Measurements from ENCODE around the gene GP5. TPM values are rescaled to one million over a fixed set of nuclear protein-coding genes. Genes with fewer than 3 reads are reported as not detected.

GP5 gene
- total RNA-seq, 1 experiment from 2014 or later = 0.15 TPM

DNA sequence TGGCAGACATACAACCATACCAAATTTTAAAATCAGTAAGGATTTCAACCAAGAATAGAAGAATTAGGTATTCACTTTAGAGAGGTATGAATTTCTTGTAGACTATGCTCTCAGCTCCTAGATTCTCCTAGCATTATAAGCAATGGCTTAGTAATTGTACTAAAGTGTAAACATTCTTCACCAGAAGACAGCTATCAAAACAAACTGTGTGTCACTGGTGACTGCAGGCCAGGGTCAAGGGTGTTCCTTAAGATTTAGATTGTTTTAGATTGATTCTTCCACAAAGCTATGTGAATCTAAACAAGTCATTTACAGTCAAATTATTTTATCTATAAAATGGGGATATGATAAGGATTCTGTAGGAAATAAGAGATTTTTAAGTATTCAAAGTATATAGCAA lies 23.1 kb upstream of the GP5 start:
- Histone ChIP-seq H4K20me1 (ENCODE audit: insufficient read depth) (0 out of 2 replicates have a peak, but pooled peaks cover 6% of the 10 kb centered on the region), H2AFZ (ENCODE audit: low read depth, low read length, poor library complexity, severe bottlenecking) (no peak overlapping the region), H3K9me3 (ENCODE audit: control insufficient read depth in 1 of 2, insufficient read depth in 1 of 2, low read depth in 1 of 2, low read length in 2 of 2) (no peaks in the 10 kb centered on the region), H3K27ac (ENCODE audit: low read depth, low read length) (no peak overlapping the region), H3K4me2 (ENCODE audit: low read length) (no peak overlapping the region), H3K9me2 (ENCODE audit: insufficient read depth) (no peaks in the 10 kb centered on the region), H3K27me3 (ENCODE audit: insufficient read depth, low read length) (no peaks in the 10 kb centered on the region), H3K79me2 (ENCODE audit: insufficient read depth, low read length) (peaks cover 5% of the 10 kb centered on the region; the same call in 1 of the 2 replicates), H3K36me3 (ENCODE audit: control insufficient read depth in 1 of 2, insufficient read depth in 2 of 2, low read length in 2 of 2) (peaks cover 23 to 49% of the 10 kb centered on the region in 2 experiments), H3K4me3 (replicated peaks in 1 of 2; ENCODE audit: low read depth in 1 of 2, low read length in 2 of 2) (no peak overlapping the region), H3K9ac (ENCODE audit: low read length) (no peak overlapping the region), H3K4me1 (ENCODE audit: control insufficient read depth in 1 of 2, insufficient read depth in 2 of 2, low read length in 2 of 2) (no peaks in the 10 kb centered on the region)
- CTCF ChIA-PET = no interaction called here
- no peak for DNase-seq (ENCODE audit: low read depth, low spot score)
- intact Hi-C loops (cut with micrococcal nuclease) = no loop called here
- RAD21 ChIA-PET (ENCODE audit: low non-redundant PET in 1 of 2, low total read pairs in 2 of 2, uncharacterized antibody in 2 of 2, unreplicated experiment in 2 of 2) = no interaction called here
- POLR2A ChIA-PET = no interaction called here
- TF ChIP-seq TCF7L2 (IDR thresholded peaks at IDR 0.05; ENCODE audit: borderline replicate concordance, extremely low read depth, insufficient read depth, insufficient read length) (no peak), EZH2 (IDR thresholded peaks at IDR 0.05) (no peak), CEBPB (IDR thresholded peaks at IDR 0.05; ENCODE audit: low read depth) (no peak), SRF (IDR thresholded peaks at IDR 0.05; ENCODE audit: low read depth) (no peak), POLR2AphosphoS5 (IDR thresholded peaks at IDR 0.05; ENCODE audit: low read depth, low read length) (no peak), POLR2A (IDR thresholded peaks at IDR 0.05; ENCODE audit: borderline replicate concordance, extremely low read depth, insufficient read depth, insufficient read length) (no peak), FOSL1 (IDR thresholded peaks at IDR 0.05; ENCODE audit: low read depth) (no peak), ZFX (IDR thresholded peaks at IDR 0.05) (no peak), JUND (IDR thresholded peaks at IDR 0.05) (no peak), SP1 (IDR thresholded peaks at IDR 0.05; ENCODE audit: low read depth) (no peak), ZNF274 (IDR thresholded peaks at IDR 0.05; ENCODE audit: low read depth, low read length) (no peak), CBX3 (IDR thresholded peaks at IDR 0.05; ENCODE audit: low read depth) (no peak), SIN3A (IDR thresholded peaks at IDR 0.05; ENCODE audit: low read depth) (no peak), EGR1 (IDR thresholded peaks at IDR 0.05; ENCODE audit: low read depth) (no peak), EZH2phosphoT487 (IDR thresholded peaks at IDR 0.05; ENCODE audit: borderline replicate concordance) (no peak), RAD21 (IDR thresholded peaks at IDR 0.05; ENCODE audit: low read depth) (no peak)
- TF ChIP-seq, protein P1, sequence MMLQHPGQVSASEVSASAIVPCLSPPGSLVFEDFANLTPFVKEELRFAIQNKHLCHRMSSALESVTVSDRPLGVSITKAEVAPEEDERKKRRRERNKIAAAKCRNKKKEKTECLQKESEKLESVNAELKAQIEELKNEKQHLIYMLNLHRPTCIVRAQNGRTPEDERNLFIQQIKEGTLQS (IDR thresholded peaks at IDR 0.05) = no peak
- TF ChIP-seq, protein P2, sequence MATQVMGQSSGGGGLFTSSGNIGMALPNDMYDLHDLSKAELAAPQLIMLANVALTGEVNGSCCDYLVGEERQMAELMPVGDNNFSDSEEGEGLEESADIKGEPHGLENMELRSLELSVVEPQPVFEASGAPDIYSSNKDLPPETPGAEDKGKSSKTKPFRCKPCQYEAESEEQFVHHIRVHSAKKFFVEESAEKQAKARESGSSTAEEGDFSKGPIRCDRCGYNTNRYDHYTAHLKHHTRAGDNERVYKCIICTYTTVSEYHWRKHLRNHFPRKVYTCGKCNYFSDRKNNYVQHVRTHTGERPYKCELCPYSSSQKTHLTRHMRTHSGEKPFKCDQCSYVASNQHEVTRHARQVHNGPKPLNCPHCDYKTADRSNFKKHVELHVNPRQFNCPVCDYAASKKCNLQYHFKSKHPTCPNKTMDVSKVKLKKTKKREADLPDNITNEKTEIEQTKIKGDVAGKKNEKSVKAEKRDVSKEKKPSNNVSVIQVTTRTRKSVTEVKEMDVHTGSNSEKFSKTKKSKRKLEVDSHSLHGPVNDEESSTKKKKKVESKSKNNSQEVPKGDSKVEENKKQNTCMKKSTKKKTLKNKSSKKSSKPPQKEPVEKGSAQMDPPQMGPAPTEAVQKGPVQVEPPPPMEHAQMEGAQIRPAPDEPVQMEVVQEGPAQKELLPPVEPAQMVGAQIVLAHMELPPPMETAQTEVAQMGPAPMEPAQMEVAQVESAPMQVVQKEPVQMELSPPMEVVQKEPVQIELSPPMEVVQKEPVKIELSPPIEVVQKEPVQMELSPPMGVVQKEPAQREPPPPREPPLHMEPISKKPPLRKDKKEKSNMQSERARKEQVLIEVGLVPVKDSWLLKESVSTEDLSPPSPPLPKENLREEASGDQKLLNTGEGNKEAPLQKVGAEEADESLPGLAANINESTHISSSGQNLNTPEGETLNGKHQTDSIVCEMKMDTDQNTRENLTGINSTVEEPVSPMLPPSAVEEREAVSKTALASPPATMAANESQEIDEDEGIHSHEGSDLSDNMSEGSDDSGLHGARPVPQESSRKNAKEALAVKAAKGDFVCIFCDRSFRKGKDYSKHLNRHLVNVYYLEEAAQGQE (IDR thresholded peaks at IDR 0.05; ENCODE audit: low read depth) = no peak
- TF ChIP-seq, protein P3, sequence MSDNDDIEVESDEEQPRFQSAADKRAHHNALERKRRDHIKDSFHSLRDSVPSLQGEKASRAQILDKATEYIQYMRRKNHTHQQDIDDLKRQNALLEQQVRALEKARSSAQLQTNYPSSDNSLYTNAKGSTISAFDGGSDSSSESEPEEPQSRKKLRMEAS (IDR thresholded peaks at IDR 0.05) = no peak
- TF ChIP-seq, protein P4, sequence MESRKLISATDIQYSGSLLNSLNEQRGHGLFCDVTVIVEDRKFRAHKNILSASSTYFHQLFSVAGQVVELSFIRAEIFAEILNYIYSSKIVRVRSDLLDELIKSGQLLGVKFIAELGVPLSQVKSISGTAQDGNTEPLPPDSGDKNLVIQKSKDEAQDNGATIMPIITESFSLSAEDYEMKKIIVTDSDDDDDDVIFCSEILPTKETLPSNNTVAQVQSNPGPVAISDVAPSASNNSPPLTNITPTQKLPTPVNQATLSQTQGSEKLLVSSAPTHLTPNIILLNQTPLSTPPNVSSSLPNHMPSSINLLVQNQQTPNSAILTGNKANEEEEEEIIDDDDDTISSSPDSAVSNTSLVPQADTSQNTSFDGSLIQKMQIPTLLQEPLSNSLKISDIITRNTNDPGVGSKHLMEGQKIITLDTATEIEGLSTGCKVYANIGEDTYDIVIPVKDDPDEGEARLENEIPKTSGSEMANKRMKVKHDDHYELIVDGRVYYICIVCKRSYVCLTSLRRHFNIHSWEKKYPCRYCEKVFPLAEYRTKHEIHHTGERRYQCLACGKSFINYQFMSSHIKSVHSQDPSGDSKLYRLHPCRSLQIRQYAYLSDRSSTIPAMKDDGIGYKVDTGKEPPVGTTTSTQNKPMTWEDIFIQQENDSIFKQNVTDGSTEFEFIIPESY (IDR thresholded peaks at IDR 0.05; ENCODE audit: extremely low read depth, insufficient replicate concordance, low read length) = no peak
- no TSS peak for BruUV-seq (replicated peaks)
- ATAC-seq = no peak
